ENCODE results near the gene PAGR1. TPM values are rescaled to one million over a fixed set of nuclear protein-coding genes. Genes with fewer than 3 reads are reported as not detected.

PAGR1 gene
- polyA plus RNA-seq, 1 of the 3 experiments (the other 2 are of a cell fraction) = 57.7 TPM

- WGBS (ENCODE audit: low lambda C conversion rate) = 92% methylated on average over 11 of the region's 28 CpGs
- POLR2A ChIA-PET = no interaction called here
Observed at GRCh38 chr16:29844575-29845331, 28.8 kb downstream of the PAGR1 start.

GRCh38 chr16:29845656-29846055 lies 29.7 kb downstream of the PAGR1 start:
- no peaks in the 10 kb centered on the region for H3K79me2 ChIP-seq (ENCODE audit: insufficient read depth)
- no peak overlapping the region for H3K27ac ChIP-seq (ENCODE audit: low read depth in 2 of 2, low read length in 1 of 2)
- H3K4me1 ChIP-seq (ENCODE audit: control insufficient read depth in 1 of 2, insufficient read depth in 2 of 2, low read depth in 1 of 2, low read length in 1 of 2) = no peaks in the 10 kb centered on the region
- H3K9me3 ChIP-seq = no peaks in the 10 kb centered on the region
- H3K4me2 ChIP-seq = no peak overlapping the region
- H3K36me3 ChIP-seq (replicated peaks in 1 of 2; ENCODE audit: control insufficient read depth in 1 of 2, insufficient read depth in 2 of 2, low read length in 1 of 2) = peaks cover 25 to 35% of the 10 kb centered on the region in 2 experiments
- H3K9ac ChIP-seq = no peak overlapping the region
- 97% methylated on average over 18 of the region's 18 CpGs for WGBS (ENCODE audit: low lambda C conversion rate)
- no peak for DNase-seq
- TF ChIP-seq RCOR1 (IDR thresholded peaks at IDR 0.05; ENCODE audit: low read length) = no peak
- TF ChIP-seq CHD2 (IDR thresholded peaks at IDR 0.05; ENCODE audit: low read length, partially characterized antibody) = no peak
- no peak for TF ChIP-seq NFIC (IDR thresholded peaks at IDR 0.05; ENCODE audit: borderline replicate concordance)
- no peak for TF ChIP-seq RAD21 (IDR thresholded peaks at IDR 0.05; ENCODE audit: low read length)
- no peak for TF ChIP-seq EP300 (IDR thresholded peaks at IDR 0.05; ENCODE audit: borderline replicate concordance in 1 of 2, low read depth in 1 of 2, low read length in 1 of 2)
- no peak for TF ChIP-seq ZBTB33 (IDR thresholded peaks at IDR 0.05; ENCODE audit: borderline replicate concordance, low read depth)
- no peak for TF ChIP-seq SIN3A (IDR thresholded peaks at IDR 0.05; ENCODE audit: borderline replicate concordance, low read depth, low read length)
- no peak for TF ChIP-seq REST (IDR thresholded peaks at IDR 0.05; ENCODE audit: low read depth, low read length)
- no peak for TF ChIP-seq FOXM1 (IDR thresholded peaks at IDR 0.05; ENCODE audit: low read depth)
- ChIA-PET CTCF (interaction anchor here (0.9 to 5.9 kb wide), 4 partner anchors 24 to 129 kb away, joined by 3 to 129 read pairs (median 3); partner anchors contain the start of genes MVP and PAGR1), POLR2A (no interaction called here)
- H3F3A ChIP-seq (replicated peaks; ENCODE audit: insufficient read depth) = peaks cover 19% of the 10 kb centered on the region
- H3K27me3 ChIP-seq (ENCODE audit: insufficient read depth) = no peaks in the 10 kb centered on the region
- no peaks in the 10 kb centered on the region for H3K9me2 ChIP-seq
- H2AFZ ChIP-seq (ENCODE audit: low read depth) = no peak overlapping the region
- no peak overlapping the region for H3K4me3 ChIP-seq (ENCODE audit: low read depth in 2 of 2, low read length in 1 of 2)
- no peaks in the 10 kb centered on the region for H4K20me1 ChIP-seq (ENCODE audit: insufficient read depth)

More at GRCh38 chr16:29844575-29845331, 28.8 kb downstream of the PAGR1 start:
- no peak overlapping the region for H3K4me3 ChIP-seq (ENCODE audit: low read depth in 2 of 2, low read length in 1 of 2)
- H3K27ac ChIP-seq (ENCODE audit: low read depth in 2 of 2, low read length in 1 of 2) = no peak overlapping the region
- no peak for DNase-seq
- peaks cover 25 to 40% of the 10 kb centered on the region in 2 experiments for H3K36me3 ChIP-seq (replicated peaks in 1 of 2; ENCODE audit: control insufficient read depth in 1 of 2, insufficient read depth in 2 of 2, low read length in 1 of 2)
- H2AFZ ChIP-seq (ENCODE audit: low read depth) = no peak overlapping the region
- H3F3A ChIP-seq (replicated peaks; ENCODE audit: insufficient read depth) = peaks cover 19% of the 10 kb centered on the region
- H3K79me2 ChIP-seq (ENCODE audit: insufficient read depth) = no peaks in the 10 kb centered on the region
- H3K9me3 ChIP-seq = no peaks in the 10 kb centered on the region
- no peaks in the 10 kb centered on the region for H3K27me3 ChIP-seq (ENCODE audit: insufficient read depth)
- H4K20me1 ChIP-seq (ENCODE audit: insufficient read depth) = no peaks in the 10 kb centered on the region
- H3K4me2 ChIP-seq = no peak overlapping the region
- CTCF ChIA-PET = interaction anchor here (1.0 to 5.9 kb wide), 2 partner anchors 23 to 37 kb away, joined by 3 to 129 read pairs; partner anchors contain the start of genes MVP and PAGR1
- H3K9me2 ChIP-seq = no peaks in the 10 kb centered on the region
- H3K4me1 ChIP-seq (ENCODE audit: control insufficient read depth in 1 of 2, insufficient read depth in 2 of 2, low read depth in 1 of 2, low read length in 1 of 2) = no peaks in the 10 kb centered on the region
- H3K9ac ChIP-seq = no peak overlapping the region
- no peak for TF ChIP-seq ELF1 (IDR thresholded peaks at IDR 0.05)
